ENCODE results near the gene KPRP.

DNA sequence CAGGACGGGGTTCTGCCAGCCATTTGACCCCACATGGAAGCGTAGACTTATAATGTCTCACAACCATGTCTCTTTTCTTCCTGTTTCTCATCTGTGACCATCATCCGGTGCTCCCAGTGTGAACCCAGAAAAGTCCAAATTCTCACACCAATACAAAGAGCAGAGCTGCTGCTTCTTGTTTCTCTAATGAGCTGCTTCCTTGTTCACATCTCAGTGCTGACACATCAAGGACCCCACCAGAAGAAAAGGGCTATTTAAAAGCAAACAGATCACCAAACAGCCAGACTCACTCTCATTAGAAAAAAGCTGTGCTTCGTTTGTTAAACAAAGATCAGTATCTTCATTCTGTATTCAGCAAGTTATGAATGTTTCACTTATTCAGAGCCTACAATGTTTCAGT is 37.9 kb downstream of the KPRP start:
- TF ChIP-seq POLR2AphosphoS5 (IDR thresholded peaks at IDR 0.05; ENCODE audit: low read depth) (no peak), EZH2 (IDR thresholded peaks at IDR 0.05; ENCODE audit: low read depth, unreplicated experiment) (no peak), EZH2phosphoT487 (IDR thresholded peaks at IDR 0.05; ENCODE audit: unreplicated experiment) (no peak), JUNB (IDR thresholded peaks at IDR 0.05; ENCODE audit: unreplicated experiment) (no peak), CREB1 (CRISPR knock-in tag; IDR thresholded peaks at IDR 0.05; ENCODE audit: low read depth) (no peak), ZNF114 (CRISPR knock-in tag; IDR thresholded peaks at IDR 0.05) (no peak), ZNF331 (CRISPR knock-in tag; IDR thresholded peaks at IDR 0.05; ENCODE audit: low read depth) (no peak), NANOG (IDR thresholded peaks at IDR 0.05; ENCODE audit: borderline replicate concordance) (no peak), STAT1 (IDR thresholded peaks at IDR 0.05; ENCODE audit: unreplicated experiment) (no peak)
- TF ChIP-seq, protein P1, sequence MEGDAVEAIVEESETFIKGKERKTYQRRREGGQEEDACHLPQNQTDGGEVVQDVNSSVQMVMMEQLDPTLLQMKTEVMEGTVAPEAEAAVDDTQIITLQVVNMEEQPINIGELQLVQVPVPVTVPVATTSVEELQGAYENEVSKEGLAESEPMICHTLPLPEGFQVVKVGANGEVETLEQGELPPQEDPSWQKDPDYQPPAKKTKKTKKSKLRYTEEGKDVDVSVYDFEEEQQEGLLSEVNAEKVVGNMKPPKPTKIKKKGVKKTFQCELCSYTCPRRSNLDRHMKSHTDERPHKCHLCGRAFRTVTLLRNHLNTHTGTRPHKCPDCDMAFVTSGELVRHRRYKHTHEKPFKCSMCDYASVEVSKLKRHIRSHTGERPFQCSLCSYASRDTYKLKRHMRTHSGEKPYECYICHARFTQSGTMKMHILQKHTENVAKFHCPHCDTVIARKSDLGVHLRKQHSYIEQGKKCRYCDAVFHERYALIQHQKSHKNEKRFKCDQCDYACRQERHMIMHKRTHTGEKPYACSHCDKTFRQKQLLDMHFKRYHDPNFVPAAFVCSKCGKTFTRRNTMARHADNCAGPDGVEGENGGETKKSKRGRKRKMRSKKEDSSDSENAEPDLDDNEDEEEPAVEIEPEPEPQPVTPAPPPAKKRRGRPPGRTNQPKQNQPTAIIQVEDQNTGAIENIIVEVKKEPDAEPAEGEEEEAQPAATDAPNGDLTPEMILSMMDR (conservative IDR thresholded peaks at IDR 0.05; ENCODE audit: low read depth in 2 of 2), result no peak
- TF ChIP-seq, protein P2, sequence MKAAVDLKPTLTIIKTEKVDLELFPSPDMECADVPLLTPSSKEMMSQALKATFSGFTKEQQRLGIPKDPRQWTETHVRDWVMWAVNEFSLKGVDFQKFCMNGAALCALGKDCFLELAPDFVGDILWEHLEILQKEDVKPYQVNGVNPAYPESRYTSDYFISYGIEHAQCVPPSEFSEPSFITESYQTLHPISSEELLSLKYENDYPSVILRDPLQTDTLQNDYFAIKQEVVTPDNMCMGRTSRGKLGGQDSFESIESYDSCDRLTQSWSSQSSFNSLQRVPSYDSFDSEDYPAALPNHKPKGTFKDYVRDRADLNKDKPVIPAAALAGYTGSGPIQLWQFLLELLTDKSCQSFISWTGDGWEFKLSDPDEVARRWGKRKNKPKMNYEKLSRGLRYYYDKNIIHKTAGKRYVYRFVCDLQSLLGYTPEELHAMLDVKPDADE (IDR thresholded peaks at IDR 0.05), result no peak
- TF ChIP-seq, protein P3, sequence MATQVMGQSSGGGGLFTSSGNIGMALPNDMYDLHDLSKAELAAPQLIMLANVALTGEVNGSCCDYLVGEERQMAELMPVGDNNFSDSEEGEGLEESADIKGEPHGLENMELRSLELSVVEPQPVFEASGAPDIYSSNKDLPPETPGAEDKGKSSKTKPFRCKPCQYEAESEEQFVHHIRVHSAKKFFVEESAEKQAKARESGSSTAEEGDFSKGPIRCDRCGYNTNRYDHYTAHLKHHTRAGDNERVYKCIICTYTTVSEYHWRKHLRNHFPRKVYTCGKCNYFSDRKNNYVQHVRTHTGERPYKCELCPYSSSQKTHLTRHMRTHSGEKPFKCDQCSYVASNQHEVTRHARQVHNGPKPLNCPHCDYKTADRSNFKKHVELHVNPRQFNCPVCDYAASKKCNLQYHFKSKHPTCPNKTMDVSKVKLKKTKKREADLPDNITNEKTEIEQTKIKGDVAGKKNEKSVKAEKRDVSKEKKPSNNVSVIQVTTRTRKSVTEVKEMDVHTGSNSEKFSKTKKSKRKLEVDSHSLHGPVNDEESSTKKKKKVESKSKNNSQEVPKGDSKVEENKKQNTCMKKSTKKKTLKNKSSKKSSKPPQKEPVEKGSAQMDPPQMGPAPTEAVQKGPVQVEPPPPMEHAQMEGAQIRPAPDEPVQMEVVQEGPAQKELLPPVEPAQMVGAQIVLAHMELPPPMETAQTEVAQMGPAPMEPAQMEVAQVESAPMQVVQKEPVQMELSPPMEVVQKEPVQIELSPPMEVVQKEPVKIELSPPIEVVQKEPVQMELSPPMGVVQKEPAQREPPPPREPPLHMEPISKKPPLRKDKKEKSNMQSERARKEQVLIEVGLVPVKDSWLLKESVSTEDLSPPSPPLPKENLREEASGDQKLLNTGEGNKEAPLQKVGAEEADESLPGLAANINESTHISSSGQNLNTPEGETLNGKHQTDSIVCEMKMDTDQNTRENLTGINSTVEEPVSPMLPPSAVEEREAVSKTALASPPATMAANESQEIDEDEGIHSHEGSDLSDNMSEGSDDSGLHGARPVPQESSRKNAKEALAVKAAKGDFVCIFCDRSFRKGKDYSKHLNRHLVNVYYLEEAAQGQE (IDR thresholded peaks at IDR 0.05; ENCODE audit: unreplicated experiment), result no peak
- TF ChIP-seq, protein P4, sequence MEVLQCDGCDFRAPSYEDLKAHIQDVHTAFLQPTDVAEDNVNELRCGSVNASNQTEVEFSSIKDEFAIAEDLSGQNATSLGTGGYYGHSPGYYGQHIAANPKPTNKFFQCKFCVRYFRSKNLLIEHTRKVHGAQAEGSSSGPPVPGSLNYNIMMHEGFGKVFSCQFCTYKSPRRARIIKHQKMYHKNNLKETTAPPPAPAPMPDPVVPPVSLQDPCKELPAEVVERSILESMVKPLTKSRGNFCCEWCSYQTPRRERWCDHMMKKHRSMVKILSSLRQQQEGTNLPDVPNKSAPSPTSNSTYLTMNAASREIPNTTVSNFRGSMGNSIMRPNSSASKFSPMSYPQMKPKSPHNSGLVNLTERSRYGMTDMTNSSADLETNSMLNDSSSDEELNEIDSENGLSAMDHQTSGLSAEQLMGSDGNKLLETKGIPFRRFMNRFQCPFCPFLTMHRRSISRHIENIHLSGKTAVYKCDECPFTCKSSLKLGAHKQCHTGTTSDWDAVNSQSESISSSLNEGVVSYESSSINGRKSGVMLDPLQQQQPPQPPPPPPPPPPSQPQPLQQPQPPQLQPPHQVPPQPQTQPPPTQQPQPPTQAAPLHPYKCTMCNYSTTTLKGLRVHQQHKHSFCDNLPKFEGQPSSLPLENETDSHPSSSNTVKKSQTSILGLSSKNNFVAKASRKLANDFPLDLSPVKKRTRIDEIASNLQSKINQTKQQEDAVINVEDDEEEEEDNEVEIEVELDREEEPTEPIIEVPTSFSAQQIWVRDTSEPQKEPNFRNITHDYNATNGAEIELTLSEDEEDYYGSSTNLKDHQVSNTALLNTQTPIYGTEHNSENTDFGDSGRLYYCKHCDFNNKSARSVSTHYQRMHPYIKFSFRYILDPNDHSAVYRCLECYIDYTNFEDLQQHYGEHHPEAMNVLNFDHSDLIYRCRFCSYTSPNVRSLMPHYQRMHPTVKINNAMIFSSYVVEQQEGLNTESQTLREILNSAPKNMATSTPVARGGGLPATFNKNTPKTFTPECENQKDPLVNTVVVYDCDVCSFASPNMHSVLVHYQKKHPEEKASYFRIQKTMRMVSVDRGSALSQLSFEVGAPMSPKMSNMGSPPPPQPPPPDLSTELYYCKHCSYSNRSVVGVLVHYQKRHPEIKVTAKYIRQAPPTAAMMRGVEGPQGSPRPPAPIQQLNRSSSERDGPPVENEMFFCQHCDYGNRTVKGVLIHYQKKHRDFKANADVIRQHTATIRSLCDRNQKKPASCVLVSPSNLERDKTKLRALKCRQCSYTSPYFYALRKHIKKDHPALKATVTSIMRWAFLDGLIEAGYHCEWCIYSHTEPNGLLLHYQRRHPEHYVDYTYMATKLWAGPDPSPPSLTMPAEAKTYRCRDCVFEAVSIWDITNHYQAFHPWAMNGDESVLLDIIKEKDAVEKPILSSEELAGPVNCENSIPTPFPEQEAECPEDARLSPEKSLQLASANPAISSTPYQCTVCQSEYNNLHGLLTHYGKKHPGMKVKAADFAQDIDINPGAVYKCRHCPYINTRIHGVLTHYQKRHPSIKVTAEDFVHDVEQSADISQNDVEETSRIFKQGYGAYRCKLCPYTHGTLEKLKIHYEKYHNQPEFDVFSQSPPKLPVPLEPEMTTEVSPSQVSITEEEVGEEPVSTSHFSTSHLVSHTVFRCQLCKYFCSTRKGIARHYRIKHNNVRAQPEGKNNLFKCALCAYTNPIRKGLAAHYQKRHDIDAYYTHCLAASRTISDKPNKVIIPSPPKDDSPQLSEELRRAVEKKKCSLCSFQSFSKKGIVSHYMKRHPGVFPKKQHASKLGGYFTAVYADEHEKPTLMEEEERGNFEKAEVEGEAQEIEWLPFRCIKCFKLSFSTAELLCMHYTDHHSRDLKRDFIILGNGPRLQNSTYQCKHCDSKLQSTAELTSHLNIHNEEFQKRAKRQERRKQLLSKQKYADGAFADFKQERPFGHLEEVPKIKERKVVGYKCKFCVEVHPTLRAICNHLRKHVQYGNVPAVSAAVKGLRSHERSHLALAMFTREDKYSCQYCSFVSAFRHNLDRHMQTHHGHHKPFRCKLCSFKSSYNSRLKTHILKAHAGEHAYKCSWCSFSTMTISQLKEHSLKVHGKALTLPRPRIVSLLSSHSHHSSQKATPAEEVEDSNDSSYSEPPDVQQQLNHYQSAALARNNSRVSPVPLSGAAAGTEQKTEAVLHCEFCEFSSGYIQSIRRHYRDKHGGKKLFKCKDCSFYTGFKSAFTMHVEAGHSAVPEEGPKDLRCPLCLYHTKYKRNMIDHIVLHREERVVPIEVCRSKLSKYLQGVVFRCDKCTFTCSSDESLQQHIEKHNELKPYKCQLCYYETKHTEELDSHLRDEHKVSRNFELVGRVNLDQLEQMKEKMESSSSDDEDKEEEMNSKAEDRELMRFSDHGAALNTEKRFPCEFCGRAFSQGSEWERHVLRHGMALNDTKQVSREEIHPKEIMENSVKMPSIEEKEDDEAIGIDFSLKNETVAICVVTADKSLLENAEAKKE (CRISPR knock-in tag; IDR thresholded peaks at IDR 0.05), result no peak

Measured in GM23338 (cell line).